ENCODE measurements around the gene SGCD.

SGCD gene

GRCh38 chr5:156505101-156505500 lies 178.1 kb downstream of the SGCD start:
- DNase-seq (ENCODE audit: low read depth in 2 of 2) = no peak

GRCh38 chr5:156513123-156513815 lies 186.3 kb downstream of the SGCD start:
- DNase-seq (ENCODE audit: low read depth in 2 of 2) = no peak

DNA sequence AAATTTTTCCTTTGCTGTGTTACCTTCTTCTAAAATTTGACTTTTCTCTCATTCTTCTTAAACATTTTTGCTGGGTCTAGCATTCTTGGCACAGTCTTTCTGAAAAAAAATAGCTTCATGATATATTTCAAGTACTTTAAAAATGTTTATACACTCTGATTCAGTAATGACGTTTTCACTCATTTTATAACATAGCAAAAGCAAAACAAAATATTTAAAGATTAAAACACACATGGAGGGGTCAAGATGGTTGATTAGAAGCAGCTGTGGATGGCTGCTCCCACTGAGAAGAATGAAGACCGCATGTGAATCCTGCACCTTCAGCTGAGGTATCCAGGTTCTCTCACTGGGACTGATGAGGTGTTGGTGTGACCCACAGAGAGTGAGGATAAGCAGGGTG lies 188.2 kb downstream of the SGCD start:
- no peak for DNase-seq (ENCODE audit: low read depth in 2 of 2)

GRCh38 chr5:156515803-156516360 lies 188.9 kb downstream of the SGCD start:
- DNase-seq (ENCODE audit: low read depth in 2 of 2) = no peak

GRCh38 chr5:156522651-156523529 lies 195.9 kb downstream of the SGCD start:
- no peak for DNase-seq (ENCODE audit: low read depth in 2 of 2)

- DNase-seq (ENCODE audit: low read depth in 2 of 2) = no peak
Measured at GRCh38 chr5:156523607-156524006, 196.6 kb downstream of the SGCD start.

GRCh38 chr5:156526081-156526925 lies 199.3 kb downstream of the SGCD start:
- DNase-seq (ENCODE audit: low read depth in 2 of 2) = no peak

DNA sequence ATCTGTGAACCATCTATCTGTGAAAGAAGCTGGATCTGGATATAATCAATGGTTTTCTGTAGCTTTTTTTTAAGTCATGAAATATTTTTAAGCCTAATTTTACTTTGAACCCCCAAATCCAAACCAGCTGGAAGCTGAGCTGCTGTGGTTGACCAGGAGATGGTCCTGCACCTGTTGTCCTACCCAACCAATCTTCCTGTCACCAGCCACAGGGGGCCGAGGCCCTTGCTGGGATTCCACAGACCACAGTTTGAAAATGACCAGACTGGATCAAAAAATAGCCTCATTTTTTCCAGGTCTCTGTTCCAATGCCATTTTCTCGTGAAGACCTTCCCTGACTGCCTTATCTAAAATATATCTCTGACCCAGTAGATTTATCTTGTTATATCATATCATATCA lies 200.6 kb downstream of the SGCD start:
- DNase-seq (ENCODE audit: low read depth in 2 of 2) = no peak

DNA sequence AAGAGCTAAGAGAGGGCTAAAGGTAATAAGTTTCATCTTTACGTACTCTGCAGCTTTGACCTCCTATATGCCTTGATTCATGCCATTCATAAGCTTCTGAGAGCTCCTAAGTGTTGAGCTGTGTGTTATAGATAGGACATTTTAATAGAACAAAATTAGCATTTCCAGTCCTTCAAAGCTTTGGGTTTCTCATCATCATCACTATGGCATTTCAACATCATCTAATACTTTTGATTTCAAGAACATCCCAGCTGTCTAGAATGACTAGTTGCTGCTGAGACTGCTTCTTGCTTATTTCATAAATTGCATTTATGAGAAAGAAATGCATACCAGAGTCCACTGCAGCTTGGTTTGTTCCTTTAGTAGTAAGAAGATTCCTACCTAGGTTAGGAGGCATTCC lies 201.7 kb downstream of the SGCD start:
- no peak for DNase-seq (ENCODE audit: low read depth in 2 of 2)

DNA sequence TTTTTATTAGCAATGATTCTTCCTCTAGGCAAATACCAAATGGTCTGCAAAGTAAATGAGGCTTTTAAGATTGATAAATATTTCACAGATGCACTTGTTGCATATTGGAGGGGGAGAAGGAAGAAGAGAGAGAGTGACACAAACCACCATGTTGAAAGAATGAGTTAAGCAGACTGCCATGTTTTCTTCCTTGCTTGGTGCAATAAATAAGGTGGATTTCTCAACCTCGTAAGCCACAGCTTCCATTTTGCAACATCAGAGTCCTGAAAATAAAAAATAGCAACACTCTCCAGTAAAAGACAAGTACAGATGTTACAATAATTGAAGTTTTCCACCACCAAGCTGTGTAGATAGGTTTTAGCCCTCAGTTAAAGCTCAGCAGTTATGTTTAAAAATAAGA lies 202.9 kb downstream of the SGCD start:
- DNase-seq (ENCODE audit: low read depth in 2 of 2) = no peak

DNA sequence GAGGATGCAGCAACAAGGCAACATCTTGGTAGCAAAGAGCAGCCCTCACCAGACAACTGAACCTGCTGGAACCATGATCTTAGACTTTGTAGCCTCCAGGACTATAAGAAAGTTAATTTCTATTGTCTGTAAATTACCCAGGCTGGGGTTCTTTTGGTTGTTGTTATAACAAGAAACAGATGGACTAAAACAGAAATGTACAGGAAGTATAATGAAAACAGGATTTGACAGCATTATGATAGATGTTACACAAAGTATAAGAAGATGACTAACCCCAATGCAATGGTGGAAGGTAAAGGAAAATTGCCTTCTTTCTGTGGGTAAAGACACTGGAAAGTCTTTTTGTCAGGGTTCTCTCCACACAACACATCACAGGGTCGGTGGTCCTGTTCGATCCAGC lies 204.2 kb downstream of the SGCD start:
- no peak for DNase-seq (ENCODE audit: low read depth in 2 of 2)

GRCh38 chr5:156532921-156533320 lies 206.0 kb downstream of the SGCD start:
- DNase-seq (ENCODE audit: low read depth in 2 of 2) = no peak

- DNase-seq (ENCODE audit: low read depth in 2 of 2) = no peak
Measured at GRCh38 chr5:156534085-156534484, 207.1 kb downstream of the SGCD start.

GRCh38 chr5:156534906-156535485 lies 208.0 kb downstream of the SGCD start:
- DNase-seq (ENCODE audit: low read depth in 2 of 2) = no peak

- DNase-seq (ENCODE audit: low read depth in 2 of 2) = no peak
Measured at GRCh38 chr5:156540491-156540890, 213.5 kb downstream of the SGCD start.

DNA sequence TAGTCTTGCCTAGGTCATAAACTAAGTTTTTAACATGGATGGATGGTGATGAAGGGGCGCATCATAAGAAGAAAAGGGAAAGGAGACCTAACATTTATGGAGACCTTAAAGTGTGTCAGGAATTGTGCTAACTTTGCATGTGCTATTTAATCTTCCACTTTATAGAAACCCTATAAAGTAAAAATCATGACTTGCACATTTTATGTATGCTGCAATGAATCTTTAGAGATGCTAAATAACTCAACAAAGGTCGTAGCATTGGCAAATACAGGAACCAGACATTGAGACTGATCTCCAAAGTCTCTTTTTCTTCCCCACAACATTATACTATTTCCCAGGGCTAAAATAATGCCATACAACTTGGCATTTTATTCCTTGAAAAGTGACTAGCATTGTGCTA lies 214.6 kb downstream of the SGCD start:
- DNase-seq (ENCODE audit: low read depth in 2 of 2) = no peak

- DNase-seq (ENCODE audit: low read depth in 2 of 2) = no peak
Measured at GRCh38 chr5:156543348-156544145, 216.6 kb downstream of the SGCD start.

DNA sequence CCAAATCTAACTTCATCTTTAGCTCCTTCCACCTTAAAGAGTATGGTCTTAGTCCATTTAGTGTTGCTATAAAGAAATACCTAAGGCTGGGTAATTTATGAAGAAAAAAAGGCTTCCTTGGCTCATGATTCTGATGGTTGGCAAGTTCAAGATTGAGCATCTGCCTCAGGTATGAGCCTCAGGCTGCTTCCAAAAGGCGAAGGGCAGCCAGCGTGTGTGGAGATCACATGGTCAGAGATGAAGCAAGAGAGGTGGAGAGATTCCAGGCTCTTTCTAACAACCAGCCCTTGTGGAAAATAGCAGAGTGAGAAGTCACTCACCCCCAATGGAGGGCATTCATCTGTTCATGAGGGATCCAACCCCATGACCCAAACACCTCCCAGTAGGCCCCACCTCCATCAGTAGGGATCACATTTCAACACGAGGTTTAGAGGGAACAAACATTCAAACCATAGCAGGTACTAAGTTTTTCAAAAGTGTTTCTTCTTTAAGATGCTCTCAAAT lies 225.9 kb downstream of the SGCD start:
- no peak for DNase-seq (ENCODE audit: low read depth in 2 of 2)

GRCh38 chr5:156556666-156557406 lies 229.9 kb downstream of the SGCD start:
- DNase-seq (ENCODE audit: low read depth in 2 of 2) = no peak

- DNase-seq (ENCODE audit: low read depth in 2 of 2) = no peak
Measured at GRCh38 chr5:156560002-156560401, 233.0 kb downstream of the SGCD start.

Measured in activated CD8-positive, alpha-beta memory T cell treated with anti-CD3 and anti-CD28 coated beads for 4 hours (primary cell).